HFFc6 (cell line): ENCODE measurements around the gene OMA1. TPM values are rescaled to one million over a fixed set of nuclear protein-coding genes. Genes with fewer than 3 reads are reported as not detected.
"Not testable (repeated sequence)": the region's sequence is repeated elsewhere in the genome, so short reads cannot be mapped to it uniquely, and the experiment has no call there.

Experiments used
- DNase-seq: peaks from one replicate; pipeline ENCODE4 v3.0.0-alpha.2; 2018
- H3K27ac Mint-ChIP-seq: 2 replicates; pipeline ENCODE4 v1.8.0; 2020; ENCODE audit warnings: mild to moderate bottlenecking, mixed read lengths
- H3K27me3 Mint-ChIP-seq: 2 replicates; pipeline ENCODE4 v1.8.0; 2021; ENCODE audit warnings: mild to moderate bottlenecking, moderate library complexity, mixed read lengths; ENCODE audit not compliant: insufficient read depth
- H3K36me3 Mint-ChIP-seq: 2 replicates; pipeline ENCODE4 v1.8.0; 2021; ENCODE audit warnings: low read depth, mixed read lengths
- H3K4me1 Mint-ChIP-seq: 2 replicates; pipeline ENCODE4 v1.8.0; 2020; ENCODE audit warnings: low read depth, mixed read lengths
- H3K4me3 Mint-ChIP-seq: 2 replicates; pipeline ENCODE4 v1.8.0; 2020; ENCODE audit warnings: mild to moderate bottlenecking, moderate library complexity, mixed read lengths
- H3K9me3 Mint-ChIP-seq: 2 replicates; pipeline ENCODE4 v1.8.0; 2020; ENCODE audit warnings: mild to moderate bottlenecking, mixed read lengths
- total RNA-seq, 6 experiments: library from RNA; stranded (reverse); fragmentation: NEBNext Ultra II Directional; extraction: Animal tissue kit (Norgen Biotek cat#: 25700); gene quantifications; 2 replicates in 1 of 6; 3 replicates in 5 of 6; pipeline ENCODE4 v1.2.3, GENCODE V29; 2021
- TF ChIP-seq, protein P1 (sequence below): fragments of 200-600 bp; sonication (generic); IDR thresholded peaks from 2 replicates; pipeline ENCODE4 v1.5.0; 2021; ENCODE audit warnings: antibody characterized with exemption, mild to moderate bottlenecking

OMA1 gene
- total RNA-seq, 6 experiments from 2014 or later, result 10.5 to 14.8 (median 13.1) TPM

DNA sequence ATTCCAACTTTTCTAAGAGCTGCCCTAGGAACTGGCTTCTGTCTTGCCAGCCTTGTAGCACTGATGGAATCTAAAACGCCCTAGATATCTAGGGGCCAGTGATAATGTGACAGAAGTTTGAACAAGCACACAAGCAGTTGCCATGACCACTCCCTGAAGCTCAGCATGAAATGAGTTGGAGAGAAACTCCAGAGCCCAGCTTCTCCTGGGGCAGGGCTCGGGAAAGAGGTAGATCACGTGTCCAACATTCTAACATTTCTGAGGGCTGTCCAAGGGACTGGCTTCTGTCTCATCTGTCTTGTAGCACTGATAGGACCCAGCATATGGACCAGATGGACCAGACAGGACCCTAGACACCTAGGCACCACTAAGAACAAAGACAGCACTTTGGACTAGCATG, 37.9 kb downstream of the OMA1 start:
- TF ChIP-seq, protein P1, sequence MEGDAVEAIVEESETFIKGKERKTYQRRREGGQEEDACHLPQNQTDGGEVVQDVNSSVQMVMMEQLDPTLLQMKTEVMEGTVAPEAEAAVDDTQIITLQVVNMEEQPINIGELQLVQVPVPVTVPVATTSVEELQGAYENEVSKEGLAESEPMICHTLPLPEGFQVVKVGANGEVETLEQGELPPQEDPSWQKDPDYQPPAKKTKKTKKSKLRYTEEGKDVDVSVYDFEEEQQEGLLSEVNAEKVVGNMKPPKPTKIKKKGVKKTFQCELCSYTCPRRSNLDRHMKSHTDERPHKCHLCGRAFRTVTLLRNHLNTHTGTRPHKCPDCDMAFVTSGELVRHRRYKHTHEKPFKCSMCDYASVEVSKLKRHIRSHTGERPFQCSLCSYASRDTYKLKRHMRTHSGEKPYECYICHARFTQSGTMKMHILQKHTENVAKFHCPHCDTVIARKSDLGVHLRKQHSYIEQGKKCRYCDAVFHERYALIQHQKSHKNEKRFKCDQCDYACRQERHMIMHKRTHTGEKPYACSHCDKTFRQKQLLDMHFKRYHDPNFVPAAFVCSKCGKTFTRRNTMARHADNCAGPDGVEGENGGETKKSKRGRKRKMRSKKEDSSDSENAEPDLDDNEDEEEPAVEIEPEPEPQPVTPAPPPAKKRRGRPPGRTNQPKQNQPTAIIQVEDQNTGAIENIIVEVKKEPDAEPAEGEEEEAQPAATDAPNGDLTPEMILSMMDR, result no peak

DNA sequence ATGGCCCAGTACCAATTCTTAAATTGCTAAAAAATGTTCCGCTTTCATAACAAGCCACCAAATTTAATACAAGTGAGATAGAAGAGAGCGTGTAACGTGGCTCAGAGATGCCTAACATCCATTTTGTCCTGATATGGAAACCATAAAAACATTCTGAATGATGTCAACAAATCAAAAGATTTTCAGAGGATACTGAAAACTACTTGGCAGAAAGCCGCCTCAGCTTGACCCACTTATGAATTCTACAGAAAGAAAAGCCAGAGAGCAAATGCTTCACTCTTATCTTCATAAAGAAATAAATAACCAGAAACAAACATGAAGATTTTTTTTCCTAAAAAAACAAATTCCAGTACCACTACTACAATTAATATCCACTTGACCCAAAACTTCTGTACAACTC, 41.2 kb downstream of the OMA1 start:
- Mint-ChIP-seq H3K27me3 (no peaks in the 10 kb centered on the region), H3K4me1 (peaks cover 10% of the 10 kb centered on the region), H3K4me3 (no peak overlapping the region), H3K27ac (no peak overlapping the region), H3K9me3 (no peaks in the 10 kb centered on the region), H3K36me3 (0 out of 2 replicates have a peak, but pooled peaks cover under 1% of the 10 kb centered on the region)
- TF ChIP-seq, protein P1, result no peak
- DNase-seq, result no peak

More for the DNA sequence above, 37.9 kb downstream of the OMA1 start:
- no peak for DNase-seq
- H3K4me3 Mint-ChIP-seq, result no peak overlapping the region
- no peak overlapping the region for H3K27ac Mint-ChIP-seq
- no peaks in the 10 kb centered on the region for H3K27me3 Mint-ChIP-seq
- H3K9me3 Mint-ChIP-seq, result peaks cover 8% of the 10 kb centered on the region; the same call in 1 of the 2 replicates
- H3K36me3 Mint-ChIP-seq, result peaks cover 16% of the 10 kb centered on the region
- H3K4me1 Mint-ChIP-seq, result peaks cover 10% of the 10 kb centered on the region

DNA sequence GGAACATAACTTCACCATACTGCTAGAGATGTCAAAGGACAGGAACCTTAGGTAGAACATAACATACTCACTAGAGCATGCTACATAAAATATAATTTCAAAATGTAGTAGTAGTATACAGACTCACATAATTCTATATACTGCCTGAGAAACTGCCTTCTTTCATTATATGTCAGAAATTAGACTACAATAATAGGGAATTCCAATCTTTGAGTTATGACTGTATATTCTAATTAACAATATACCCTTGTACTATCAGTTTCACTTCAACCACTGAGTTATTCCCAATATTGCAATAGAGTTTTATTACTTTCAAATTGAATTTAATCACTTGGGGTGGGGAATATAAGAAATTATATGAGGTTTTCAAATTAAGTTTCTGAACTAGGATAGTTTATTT, 44.0 kb downstream of the OMA1 start:
- H3K9me3 Mint-ChIP-seq, result no peaks in the 10 kb centered on the region
- DNase-seq, result no peak
- H3K4me1 Mint-ChIP-seq, result no peaks in the 10 kb centered on the region
- TF ChIP-seq, protein P1, result no peak
- no peak overlapping the region for H3K27ac Mint-ChIP-seq
- H3K4me3 Mint-ChIP-seq, result no peak overlapping the region
- H3K36me3 Mint-ChIP-seq, result no peaks in the 10 kb centered on the region
- no peaks in the 10 kb centered on the region for H3K27me3 Mint-ChIP-seq

DNA sequence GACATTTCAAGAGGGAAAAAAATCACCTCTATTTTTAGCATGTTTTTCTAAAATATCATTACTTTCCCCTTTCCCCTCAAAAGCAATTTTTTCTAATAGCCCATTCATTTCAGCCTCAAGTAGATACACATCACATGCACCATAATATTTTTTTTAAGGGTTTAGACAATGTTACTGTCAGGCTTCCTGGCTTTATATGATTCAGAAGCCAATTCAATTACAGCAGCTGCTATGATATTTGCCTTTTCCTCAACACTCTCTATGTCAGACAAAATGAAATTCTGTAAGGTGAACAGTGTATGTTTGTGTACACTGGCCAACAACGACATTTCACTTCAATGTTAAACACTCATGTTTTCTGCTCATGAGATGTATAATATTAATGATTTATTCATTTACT, 46.5 kb downstream of the OMA1 start:
- no peaks in the 10 kb centered on the region for H3K9me3 Mint-ChIP-seq
- no peaks in the 10 kb centered on the region for H3K4me1 Mint-ChIP-seq

DNA sequence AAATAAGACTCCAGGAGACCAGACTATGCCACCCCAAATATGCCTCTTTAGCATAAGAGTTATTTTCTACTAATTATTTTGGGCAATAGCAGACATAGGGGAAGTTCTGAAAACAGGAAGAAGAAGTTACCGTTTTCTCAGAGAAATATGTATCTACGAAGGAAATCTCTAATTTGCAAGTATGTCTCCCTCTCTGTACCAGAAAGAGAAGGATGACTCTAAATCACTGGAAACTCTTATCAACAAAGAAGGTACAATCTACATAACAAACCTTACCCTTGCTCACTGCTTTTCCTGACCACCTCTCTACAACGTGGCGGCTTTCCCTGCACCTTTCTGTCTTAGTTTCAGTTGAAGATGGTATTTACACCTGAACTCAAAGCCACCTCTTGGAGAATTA, 49.0 kb downstream of the OMA1 start:
- TF ChIP-seq, protein P1, result no peak
- DNase-seq, result no peak
- no peaks in the 10 kb centered on the region for H3K27me3 Mint-ChIP-seq
- no peak overlapping the region for H3K27ac Mint-ChIP-seq
- H3K36me3 Mint-ChIP-seq, result no peaks in the 10 kb centered on the region
- no peaks in the 10 kb centered on the region for H3K9me3 Mint-ChIP-seq
- no peaks in the 10 kb centered on the region for H3K4me1 Mint-ChIP-seq
- no peak overlapping the region for H3K4me3 Mint-ChIP-seq

More for the DNA sequence above, 46.5 kb downstream of the OMA1 start:
- TF ChIP-seq, protein P1, result no peak
- Mint-ChIP-seq H3K36me3 (no peaks in the 10 kb centered on the region), H3K27me3 (no peaks in the 10 kb centered on the region), H3K4me3 (no peak overlapping the region), H3K27ac (no peak overlapping the region)
- DNase-seq, result no peak

DNA sequence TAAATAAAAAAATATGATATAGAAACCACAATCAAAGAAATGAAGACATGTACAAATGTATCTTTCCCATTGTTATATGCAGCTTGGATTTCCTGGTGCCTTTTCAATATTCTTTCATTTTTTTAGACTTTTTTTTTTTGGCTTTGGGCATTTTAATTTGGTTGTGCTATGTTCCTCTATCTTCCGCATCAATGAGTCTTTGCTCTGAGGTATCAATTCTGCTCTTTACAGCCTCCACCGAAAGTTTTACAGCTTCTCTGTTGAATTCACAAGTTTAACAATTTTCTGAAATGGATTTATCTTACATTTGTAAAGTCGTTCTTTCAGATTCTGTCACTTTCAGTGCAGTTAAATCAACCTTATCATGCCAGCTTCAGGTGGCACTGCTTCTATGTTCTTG, 50.5 kb downstream of the OMA1 start:
- H3K27me3 Mint-ChIP-seq, result no peaks in the 10 kb centered on the region
- no peaks in the 10 kb centered on the region for H3K36me3 Mint-ChIP-seq
- no peaks in the 10 kb centered on the region for H3K9me3 Mint-ChIP-seq
- H3K4me1 Mint-ChIP-seq, result no peaks in the 10 kb centered on the region
- no peak for DNase-seq
- H3K27ac Mint-ChIP-seq, result no peak overlapping the region
- TF ChIP-seq, protein P1, result no peak
- no peak overlapping the region for H3K4me3 Mint-ChIP-seq

DNA sequence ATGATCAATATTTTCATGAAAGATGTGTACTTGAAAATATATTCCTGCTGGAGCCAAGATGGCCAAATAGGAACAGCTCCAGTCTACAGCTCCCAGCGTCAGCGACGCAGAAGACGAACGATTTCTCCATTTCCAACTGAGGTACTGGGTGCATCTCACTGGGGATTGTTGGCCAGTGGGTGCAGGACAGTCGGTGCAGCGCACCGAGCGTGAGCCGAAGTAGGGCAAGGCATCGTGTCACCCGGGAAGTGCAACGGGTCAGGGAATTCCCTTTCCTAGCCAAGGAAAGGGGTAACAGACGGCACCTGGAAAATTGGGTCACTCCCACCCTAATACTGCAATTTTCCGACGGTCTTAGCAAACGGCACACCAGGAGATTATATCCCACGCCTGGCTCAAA, 57.6 kb downstream of the OMA1 start:
- H3K9me3 Mint-ChIP-seq, H3K4me1 Mint-ChIP-seq, DNase-seq, H3K4me3 Mint-ChIP-seq, H3K36me3 Mint-ChIP-seq, H3K27ac Mint-ChIP-seq, H3K27me3 Mint-ChIP-seq: not testable (repeated sequence)
